Measurements from ENCODE around the gene MYBBP1A. TPM values are rescaled to one million over a fixed set of nuclear protein-coding genes. Genes with fewer than 3 reads are reported as not detected.

Gene MYBBP1A
- total and polyA plus RNA-seq, 9 of the 15 experiments (the other 6 are each of a cell fraction or from before 2014, with no cell fraction given) = 2.0 to 114 (median 47.2) TPM

DNA sequence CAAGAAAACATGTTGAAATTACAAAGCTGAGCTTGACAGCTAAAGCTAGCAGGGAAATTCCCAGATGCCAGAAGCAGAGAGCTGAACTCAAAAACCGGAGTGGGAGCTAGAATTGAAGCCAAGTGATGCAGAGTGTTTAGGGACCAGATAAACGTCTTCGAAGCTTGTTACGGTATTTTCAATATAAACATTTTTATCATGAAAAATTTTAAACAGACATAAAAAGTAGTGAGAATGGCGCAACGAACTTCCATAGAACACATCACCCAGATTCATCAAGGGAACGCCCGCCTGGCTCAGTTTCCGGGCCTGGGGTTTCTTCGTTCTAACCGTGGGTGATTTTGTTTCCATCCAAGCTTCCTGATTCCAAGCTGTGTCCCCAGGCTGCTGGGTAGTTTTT is 38.4 kb downstream of the MYBBP1A start (continued):
- TF ChIP-seq, protein P1, sequence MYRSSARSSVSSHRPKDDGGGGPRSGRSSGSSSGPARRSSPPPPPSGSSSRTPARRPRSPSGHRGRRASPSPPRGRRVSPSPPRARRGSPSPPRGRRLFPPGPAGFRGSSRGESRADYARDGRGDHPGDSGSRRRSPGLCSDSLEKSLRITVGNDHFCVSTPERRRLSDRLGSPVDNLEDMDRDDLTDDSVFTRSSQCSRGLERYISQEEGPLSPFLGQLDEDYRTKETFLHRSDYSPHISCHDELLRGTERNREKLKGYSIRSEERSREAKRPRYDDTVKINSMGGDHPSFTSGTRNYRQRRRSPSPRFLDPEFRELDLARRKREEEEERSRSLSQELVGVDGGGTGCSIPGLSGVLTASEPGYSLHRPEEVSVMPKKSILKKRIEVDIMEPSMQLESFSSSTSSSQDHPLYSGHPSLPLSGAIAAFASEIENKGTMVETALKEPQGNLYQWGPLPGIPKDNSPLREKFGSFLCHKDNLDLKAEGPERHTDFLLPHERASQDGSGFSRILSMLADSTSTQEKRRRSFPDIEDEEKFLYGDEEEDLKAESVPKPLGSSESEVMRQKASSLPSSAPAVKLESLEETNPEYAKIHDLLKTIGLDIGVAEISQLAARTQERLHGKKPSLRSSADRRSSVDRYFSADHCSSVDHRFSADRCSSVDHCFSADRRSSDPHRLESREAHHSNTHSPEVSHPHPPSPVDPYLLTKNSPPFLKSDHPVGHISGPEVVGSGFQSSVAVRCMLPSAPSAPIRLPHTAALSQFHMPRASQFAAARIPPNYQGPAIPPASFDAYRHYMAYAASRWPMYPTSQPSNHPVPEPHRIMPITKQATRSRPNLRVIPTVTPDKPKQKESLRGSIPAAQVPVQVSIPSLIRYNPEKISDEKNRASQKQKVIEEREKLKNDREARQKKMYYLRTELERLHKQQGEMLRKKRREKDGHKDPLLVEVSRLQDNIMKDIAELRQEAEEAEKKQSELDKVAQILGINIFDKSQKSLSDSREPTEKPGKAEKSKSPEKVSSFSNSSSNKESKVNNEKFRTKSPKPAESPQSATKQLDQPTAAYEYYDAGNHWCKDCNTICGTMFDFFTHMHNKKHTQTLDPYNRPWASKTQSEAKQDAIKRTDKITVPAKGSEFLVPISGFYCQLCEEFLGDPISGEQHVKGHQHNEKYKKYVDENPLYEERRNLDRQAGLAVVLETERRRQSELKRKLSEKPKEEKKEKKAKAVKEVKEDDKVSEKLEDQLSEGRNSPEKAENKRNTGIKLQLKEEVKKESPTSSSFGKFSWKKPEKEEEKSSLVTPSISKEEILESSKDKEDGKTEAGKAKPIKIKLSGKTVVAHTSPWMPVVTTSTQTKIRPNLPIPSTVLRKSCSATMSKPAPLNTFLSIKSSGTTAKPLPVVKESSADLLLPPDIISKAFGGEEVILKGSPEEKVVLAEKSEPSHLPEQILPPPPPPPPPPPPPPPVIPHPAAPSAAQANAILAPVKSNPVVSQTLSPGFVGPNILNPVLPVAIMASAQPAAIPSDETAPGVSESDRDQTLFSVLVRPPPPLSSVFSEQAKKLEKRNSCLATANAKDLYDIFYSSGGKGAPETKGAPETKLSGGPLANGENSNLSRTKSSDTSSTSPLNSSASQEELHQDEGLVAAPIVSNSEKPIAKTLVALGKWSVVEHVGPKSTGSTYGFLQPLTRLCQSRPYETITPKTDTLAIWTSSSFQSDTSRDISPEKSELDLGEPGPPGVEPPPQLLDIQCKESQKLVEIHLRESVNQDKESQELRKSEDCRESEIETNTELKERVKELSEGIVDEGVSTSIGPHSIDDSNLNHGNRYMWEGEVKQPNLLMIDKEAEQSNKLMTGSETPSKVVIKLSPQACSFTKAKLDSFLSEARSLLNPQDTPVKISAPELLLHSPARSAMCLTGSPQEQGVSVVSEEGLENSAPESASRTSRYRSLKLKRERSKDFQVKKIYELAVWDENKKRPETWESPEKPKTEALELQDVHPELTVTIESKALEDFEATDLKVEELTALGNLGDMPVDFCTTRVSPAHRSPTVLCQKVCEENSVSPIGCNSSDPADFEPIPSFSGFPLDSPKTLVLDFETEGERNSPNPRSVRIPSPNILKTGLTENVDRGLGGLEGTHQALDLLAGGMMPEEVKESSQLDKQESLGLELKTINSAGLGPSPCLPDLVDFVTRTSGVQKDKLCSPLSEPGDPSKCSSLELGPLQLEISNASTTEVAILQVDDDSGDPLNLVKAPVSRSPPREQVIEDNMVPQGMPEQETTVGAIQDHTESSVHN (IDR thresholded peaks at IDR 0.05; ENCODE audit: borderline replicate concordance in 1 of 2, low read depth in 1 of 2) = no peak
- TF ChIP-seq, protein P2, sequence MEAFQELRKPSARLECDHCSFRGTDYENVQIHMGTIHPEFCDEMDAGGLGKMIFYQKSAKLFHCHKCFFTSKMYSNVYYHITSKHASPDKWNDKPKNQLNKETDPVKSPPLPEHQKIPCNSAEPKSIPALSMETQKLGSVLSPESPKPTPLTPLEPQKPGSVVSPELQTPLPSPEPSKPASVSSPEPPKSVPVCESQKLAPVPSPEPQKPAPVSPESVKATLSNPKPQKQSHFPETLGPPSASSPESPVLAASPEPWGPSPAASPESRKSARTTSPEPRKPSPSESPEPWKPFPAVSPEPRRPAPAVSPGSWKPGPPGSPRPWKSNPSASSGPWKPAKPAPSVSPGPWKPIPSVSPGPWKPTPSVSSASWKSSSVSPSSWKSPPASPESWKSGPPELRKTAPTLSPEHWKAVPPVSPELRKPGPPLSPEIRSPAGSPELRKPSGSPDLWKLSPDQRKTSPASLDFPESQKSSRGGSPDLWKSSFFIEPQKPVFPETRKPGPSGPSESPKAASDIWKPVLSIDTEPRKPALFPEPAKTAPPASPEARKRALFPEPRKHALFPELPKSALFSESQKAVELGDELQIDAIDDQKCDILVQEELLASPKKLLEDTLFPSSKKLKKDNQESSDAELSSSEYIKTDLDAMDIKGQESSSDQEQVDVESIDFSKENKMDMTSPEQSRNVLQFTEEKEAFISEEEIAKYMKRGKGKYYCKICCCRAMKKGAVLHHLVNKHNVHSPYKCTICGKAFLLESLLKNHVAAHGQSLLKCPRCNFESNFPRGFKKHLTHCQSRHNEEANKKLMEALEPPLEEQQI (IDR thresholded peaks at IDR 0.05) = no peak
- TF ChIP-seq, protein P3, sequence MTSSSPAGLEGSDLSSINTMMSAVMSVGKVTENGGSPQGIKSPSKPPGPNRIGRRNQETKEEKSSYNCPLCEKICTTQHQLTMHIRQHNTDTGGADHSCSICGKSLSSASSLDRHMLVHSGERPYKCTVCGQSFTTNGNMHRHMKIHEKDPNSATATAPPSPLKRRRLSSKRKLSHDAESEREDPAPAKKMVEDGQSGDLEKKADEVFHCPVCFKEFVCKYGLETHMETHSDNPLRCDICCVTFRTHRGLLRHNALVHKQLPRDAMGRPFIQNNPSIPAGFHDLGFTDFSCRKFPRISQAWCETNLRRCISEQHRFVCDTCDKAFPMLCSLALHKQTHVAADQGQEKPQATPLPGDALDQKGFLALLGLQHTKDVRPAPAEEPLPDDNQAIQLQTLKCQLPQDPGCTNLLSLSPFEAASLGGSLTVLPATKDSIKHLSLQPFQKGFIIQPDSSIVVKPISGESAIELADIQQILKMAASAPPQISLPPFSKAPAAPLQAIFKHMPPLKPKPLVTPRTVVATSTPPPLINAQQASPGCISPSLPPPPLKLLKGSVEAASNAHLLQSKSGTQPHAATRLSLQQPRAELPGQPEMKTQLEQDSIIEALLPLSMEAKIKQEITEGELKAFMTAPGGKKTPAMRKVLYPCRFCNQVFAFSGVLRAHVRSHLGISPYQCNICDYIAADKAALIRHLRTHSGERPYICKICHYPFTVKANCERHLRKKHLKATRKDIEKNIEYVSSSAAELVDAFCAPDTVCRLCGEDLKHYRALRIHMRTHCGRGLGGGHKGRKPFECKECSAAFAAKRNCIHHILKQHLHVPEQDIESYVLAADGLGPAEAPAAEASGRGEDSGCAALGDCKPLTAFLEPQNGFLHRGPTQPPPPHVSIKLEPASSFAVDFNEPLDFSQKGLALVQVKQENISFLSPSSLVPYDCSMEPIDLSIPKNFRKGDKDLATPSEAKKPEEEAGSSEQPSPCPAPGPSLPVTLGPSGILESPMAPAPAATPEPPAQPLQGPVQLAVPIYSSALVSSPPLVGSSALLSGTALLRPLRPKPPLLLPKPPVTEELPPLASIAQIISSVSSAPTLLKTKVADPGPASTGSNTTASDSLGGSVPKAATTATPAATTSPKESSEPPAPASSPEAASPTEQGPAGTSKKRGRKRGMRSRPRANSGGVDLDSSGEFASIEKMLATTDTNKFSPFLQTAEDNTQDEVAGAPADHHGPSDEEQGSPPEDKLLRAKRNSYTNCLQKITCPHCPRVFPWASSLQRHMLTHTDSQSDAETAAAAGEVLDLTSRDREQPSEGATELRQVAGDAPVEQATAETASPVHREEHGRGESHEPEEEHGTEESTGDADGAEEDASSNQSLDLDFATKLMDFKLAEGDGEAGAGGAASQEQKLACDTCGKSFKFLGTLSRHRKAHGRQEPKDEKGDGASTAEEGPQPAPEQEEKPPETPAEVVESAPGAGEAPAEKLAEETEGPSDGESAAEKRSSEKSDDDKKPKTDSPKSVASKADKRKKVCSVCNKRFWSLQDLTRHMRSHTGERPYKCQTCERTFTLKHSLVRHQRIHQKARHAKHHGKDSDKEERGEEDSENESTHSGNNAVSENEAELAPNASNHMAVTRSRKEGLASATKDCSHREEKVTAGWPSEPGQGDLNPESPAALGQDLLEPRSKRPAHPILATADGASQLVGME (CRISPR knock-in tag; IDR thresholded peaks at IDR 0.05) = no peak
- TF ChIP-seq, protein P4, sequence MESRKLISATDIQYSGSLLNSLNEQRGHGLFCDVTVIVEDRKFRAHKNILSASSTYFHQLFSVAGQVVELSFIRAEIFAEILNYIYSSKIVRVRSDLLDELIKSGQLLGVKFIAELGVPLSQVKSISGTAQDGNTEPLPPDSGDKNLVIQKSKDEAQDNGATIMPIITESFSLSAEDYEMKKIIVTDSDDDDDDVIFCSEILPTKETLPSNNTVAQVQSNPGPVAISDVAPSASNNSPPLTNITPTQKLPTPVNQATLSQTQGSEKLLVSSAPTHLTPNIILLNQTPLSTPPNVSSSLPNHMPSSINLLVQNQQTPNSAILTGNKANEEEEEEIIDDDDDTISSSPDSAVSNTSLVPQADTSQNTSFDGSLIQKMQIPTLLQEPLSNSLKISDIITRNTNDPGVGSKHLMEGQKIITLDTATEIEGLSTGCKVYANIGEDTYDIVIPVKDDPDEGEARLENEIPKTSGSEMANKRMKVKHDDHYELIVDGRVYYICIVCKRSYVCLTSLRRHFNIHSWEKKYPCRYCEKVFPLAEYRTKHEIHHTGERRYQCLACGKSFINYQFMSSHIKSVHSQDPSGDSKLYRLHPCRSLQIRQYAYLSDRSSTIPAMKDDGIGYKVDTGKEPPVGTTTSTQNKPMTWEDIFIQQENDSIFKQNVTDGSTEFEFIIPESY (CRISPR knock-in tag; IDR thresholded peaks at IDR 0.05) = no peak

Data from K562 (cell line).